ENCODE results near the gene TMEM100. TPM values are rescaled to one million over a fixed set of nuclear protein-coding genes. Genes with fewer than 3 reads are reported as not detected.

Gene TMEM100
- total and polyA plus RNA-seq, 2 donors (not counting 3 experiments of a cell fraction or from before 2014, with no cell fraction given) = not detected

- H3K27me3 ChIP-seq (ENCODE audit: control insufficient read depth in 2 of 2, insufficient read depth in 2 of 2, low read length in 2 of 2) = peaks cover 0 to 4% of the 10 kb centered on the region in 2 experiments
- no peaks in the 10 kb centered on the region for H4K20me1 ChIP-seq (replicated peaks; ENCODE audit: control insufficient read depth, extremely low read depth, insufficient read depth, low read length)
- H3K4me2 ChIP-seq (ENCODE audit: insufficient read depth, low read length) = no peak overlapping the region
- H3K79me2 ChIP-seq (ENCODE audit: control insufficient read depth, insufficient read depth, low read length) = no peaks in the 10 kb centered on the region
- H3K9ac ChIP-seq (replicated peaks; ENCODE audit: extremely low read depth, insufficient read depth, low read length) = no peak overlapping the region
- no peak overlapping the region for H2AFZ ChIP-seq (ENCODE audit: low read depth, low read length)
- intact Hi-C loops (cut with micrococcal nuclease) = no loop called here
- no peak for DNase-seq (ENCODE audit: low read depth, low spot score)
- BruUV-seq (replicated peaks) = no TSS peak
- no peaks in the 10 kb centered on the region for H3K9me3 ChIP-seq (replicated peaks; ENCODE audit: control insufficient read depth, insufficient read depth, low read length)
- H3K4me3 ChIP-seq (replicated peaks in 1 of 3; ENCODE audit: insufficient read depth in 1 of 3, low read depth in 1 of 3, low read length in 3 of 3) = no peak overlapping the region
- peaks cover 3% of the 10 kb centered on the region for H3K4me1 ChIP-seq (ENCODE audit: control insufficient read depth, extremely low read depth, insufficient read depth, low read length)
- ChIA-PET CTCF (interaction anchor here (1.3 to 6.3 kb wide), 10 partner anchors 10 to 599 kb away, joined by 3 to 45 read pairs (median 6); partner anchors contain the start of gene PCTP), POLR2A (no interaction called here)
- H3K36me3 ChIP-seq (ENCODE audit: control insufficient read depth in 2 of 2, extremely low read depth in 1 of 2, insufficient read depth in 2 of 2, low read length in 2 of 2) = no peaks in the 10 kb centered on the region
- no peaks in the 10 kb centered on the region for H3K9me1 ChIP-seq (replicated peaks; ENCODE audit: control insufficient read depth, extremely low read depth, insufficient read depth, low read length)
- TF ChIP-seq POLR2AphosphoS5 (IDR thresholded peaks at IDR 0.05; ENCODE audit: insufficient read depth, low read depth, low read length) (no peak), POLR2A (IDR thresholded peaks at IDR 0.05; ENCODE audit: low read depth, low read length) (no peak), JUN (IDR thresholded peaks at IDR 0.05; ENCODE audit: borderline replicate concordance, insufficient read depth, insufficient read length, low read depth) (no peak), CTCF (IDR thresholded peaks at IDR 0.05; ENCODE audit: extremely low read depth in 1 of 2, insufficient read depth in 1 of 2, low read depth in 1 of 2, low read length in 2 of 2) (no peak), MAX (IDR thresholded peaks at IDR 0.05; ENCODE audit: insufficient read depth, insufficient read length) (no peak), MYC (IDR thresholded peaks at IDR 0.05; ENCODE audit: low read depth, low read length) (no peak), FOS (IDR thresholded peaks at IDR 0.05; ENCODE audit: borderline replicate concordance, insufficient read depth, low read length) (no peak), EZH2 (IDR thresholded peaks at IDR 0.05; ENCODE audit: borderline replicate concordance, low read depth, low read length, severe bottlenecking) (no peak), GATA2 (IDR thresholded peaks at IDR 0.05; ENCODE audit: insufficient read depth, insufficient read length, low read depth, low read length) (no peak)
- no peak overlapping the region for H3K27ac ChIP-seq (ENCODE audit: insufficient read depth, low read depth, low read length)
- no peak for FAIRE-seq
- dilution Hi-C loops (cut with MboI; ENCODE audit: extremely low pct_ligation_motif_present, low sequenced_read_pairs) = no loop called here
These were observed 1.5 kb downstream of the TMEM100 start for GRCh38 chr17:55720919-55721836.

Data from endothelial cell of umbilical vein (primary cell).